Activated effector memory CD4-positive, alpha-beta T cell treated with anti-CD3 and anti-CD28 coated beads, Interleukin-2, amount 50 U/mL, for 16 hours (primary cell): ENCODE measurements around the gene NCEH1.
A peak's percentile ranks its signal among the peaks of the same experiment; 100 is the strongest.
"Not testable (repeated sequence)": the region's sequence is repeated elsewhere in the genome, so short reads cannot be mapped to it uniquely, and the experiment has no call there.

Source experiments
- DNase-seq: peaks from one replicate; pipeline ENCODE4 v3.0.0-alpha.2; 2020

Gene NCEH1

GRCh38 chr3:172675441-172676193, 35.2 kb downstream of the NCEH1 start:
- DNase-seq = no peak

- peak; percentile 82 for DNase-seq
These were observed 37.6 kb downstream of the NCEH1 start for GRCh38 chr3:172673210-172673679.

GRCh38 chr3:172669021-172669420, 41.8 kb downstream of the NCEH1 start:
- no peak for DNase-seq

- peak; percentile 89 for DNase-seq
These were observed 43.8 kb downstream of the NCEH1 start for GRCh38 chr3:172666873-172667694.

- DNase-seq = no peak
These were observed 44.5 kb downstream of the NCEH1 start for GRCh38 chr3:172666181-172666872.

GRCh38 chr3:172665510-172665909, 45.4 kb downstream of the NCEH1 start:
- peak; percentile 64 for DNase-seq

- not testable (repeated sequence) for DNase-seq
These were observed 50.4 kb downstream of the NCEH1 start for GRCh38 chr3:172660421-172660820.

- DNase-seq = no peak
These were observed 51.4 kb downstream of the NCEH1 start for GRCh38 chr3:172659246-172660002.

- no peak for DNase-seq
These were observed 52.3 kb downstream of the NCEH1 start for GRCh38 chr3:172658344-172659245.

- DNase-seq = no peak
These were observed 54.3 kb downstream of the NCEH1 start for GRCh38 chr3:172656602-172657001.

- DNase-seq = no peak
These were observed 55.5 kb downstream of the NCEH1 start for GRCh38 chr3:172655388-172655787.

- no peak for DNase-seq
These were observed 56.4 kb downstream of the NCEH1 start for GRCh38 chr3:172654470-172654869.

GRCh38 chr3:172653004-172653572, 57.8 kb downstream of the NCEH1 start:
- no peak for DNase-seq

- DNase-seq = no peak
These were observed 58.8 kb downstream of the NCEH1 start for GRCh38 chr3:172651936-172652625.

GRCh38 chr3:172649987-172650386, 60.9 kb downstream of the NCEH1 start:
- DNase-seq = no peak

- DNase-seq = no peak
These were observed 62.1 kb downstream of the NCEH1 start for GRCh38 chr3:172648747-172649146.

- no peak for DNase-seq
These were observed 63.0 kb downstream of the NCEH1 start for GRCh38 chr3:172647823-172648222.

- no peak for DNase-seq
These were observed 63.8 kb downstream of the NCEH1 start for GRCh38 chr3:172647080-172647479.

GRCh38 chr3:172646439-172647015, 64.3 kb downstream of the NCEH1 start:
- DNase-seq = no peak

GRCh38 chr3:172644258-172644657, 66.6 kb downstream of the NCEH1 start:
- DNase-seq = no peak
